ENCODE results near the gene UBE2B. TPM values are rescaled to one million over a fixed set of nuclear protein-coding genes. Genes with fewer than 3 reads are reported as not detected.

Gene UBE2B
- total and polyA plus RNA-seq, 2 experiments from 2014 or later, result 19.3 to 184 TPM

- TF ChIP-seq ZNF462 (CRISPR knock-in tag; IDR thresholded peaks at IDR 0.05) (no peak), STAT1 (IDR thresholded peaks at IDR 0.05; ENCODE audit: unreplicated experiment) (no peak), POLR2AphosphoS5 (IDR thresholded peaks at IDR 0.05; ENCODE audit: low read depth) (no peak), ZNF114 (CRISPR knock-in tag; IDR thresholded peaks at IDR 0.05) (no peak)
Measured at GRCh38 chr5:134355681-134356080, 15.7 kb upstream of the UBE2B start (continued).

GRCh38 chr5:134365604-134366003 lies 5.8 kb upstream of the UBE2B start:
- TF ChIP-seq EZH2phosphoT487 (IDR thresholded peaks at IDR 0.05; ENCODE audit: unreplicated experiment) (no peak), JUNB (IDR thresholded peaks at IDR 0.05; ENCODE audit: unreplicated experiment) (no peak), ETS1 (IDR thresholded peaks at IDR 0.05) (no peak), NANOG (IDR thresholded peaks at IDR 0.05; ENCODE audit: borderline replicate concordance) (no peak), ZNF331 (CRISPR knock-in tag; IDR thresholded peaks at IDR 0.05; ENCODE audit: low read depth) (no peak), REST (IDR thresholded peaks at IDR 0.05; ENCODE audit: unreplicated experiment) (no peak), CREB1 (CRISPR knock-in tag; IDR thresholded peaks at IDR 0.05; ENCODE audit: low read depth) (no peak)
- peaks cover 16% of the 10 kb centered on the region for H3K27me3 Mint-ChIP-seq (ENCODE audit: insufficient read depth, low read depth, poor library complexity)
- H3K27me3 ChIP-seq (ENCODE audit: insufficient read depth), result no peaks in the 10 kb centered on the region
- peaks cover 14% of the 10 kb centered on the region; the same call in 2 of the 3 replicates for H3K36me3 Mint-ChIP-seq (ENCODE audit: low read depth)
- peak overlapping the region; percentile 18; the same call in 2 of the 3 replicates for H3K4me3 Mint-ChIP-seq
- ATAC-seq (no peak), DNase-seq (ENCODE audit: low spot score) (no peak)
- no peaks in the 10 kb centered on the region; the same call in 2 of the 3 replicates for H3K9me3 Mint-ChIP-seq
- H3K4me2 ChIP-seq, result no peak overlapping the region
- no peaks in the 10 kb centered on the region for H3K9me2 ChIP-seq (ENCODE audit: insufficient read depth)
- no peak overlapping the region for H3K27ac Mint-ChIP-seq
- H3K36me3 ChIP-seq (ENCODE audit: insufficient read depth), result no peaks in the 10 kb centered on the region
- H3K4me1 Mint-ChIP-seq, result peaks cover 17% of the 10 kb centered on the region
- peaks cover 6% of the 10 kb centered on the region for H3K4me1 ChIP-seq (ENCODE audit: insufficient read depth)
- 0 out of 2 replicates have a peak, but pooled peaks cover 4% of the 10 kb centered on the region for H4K20me1 ChIP-seq (replicated peaks; ENCODE audit: insufficient read depth)
- H3K79me2 ChIP-seq (replicated peaks; ENCODE audit: insufficient read depth), result peaks cover 16% of the 10 kb centered on the region
- H3K4me3 ChIP-seq, result no peak overlapping the region
- H2AFZ ChIP-seq, result no peak overlapping the region
- H3K27ac ChIP-seq (ENCODE audit: low read depth), result no peak overlapping the region
- H3F3A ChIP-seq (replicated peaks; ENCODE audit: low read depth), result 0 out of 2 replicates have a peak, but pooled peaks cover 3% of the 10 kb centered on the region
